WTC11 (cell line): ENCODE data around the gene FAR2. TPM values are rescaled to one million over a fixed set of nuclear protein-coding genes. Genes with fewer than 3 reads are reported as not detected.

Experiments
- ATAC-seq: fragments of 200-7000 bp; cut with Tn5 transposase; 2 replicates; pipeline ENCODE4 v1.10.0; 2021; ENCODE audit warnings: mild to moderate bottlenecking, moderate library complexity
- CTCF ChIA-PET: fragments of 300-600 bp; sonication (Branson Sonifier 250); formaldehyde crosslinking; loops from one replicate; lab custom pipeline; 2021; ENCODE audit warnings: antibody characterized with exemption; lab: Charles Lee
- POLR2A ChIA-PET: fragments of 350-600 bp; sonication (Branson Sonifier 250); formaldehyde crosslinking; loops from one replicate; lab custom pipeline; 2021; ENCODE audit warnings: antibody characterized with exemption; lab: Charles Lee
- DNase-seq: peaks from one replicate; pipeline ENCODE4 v3.0.0; 2021; ENCODE audit warnings: low spot score
- H3K27ac Mint-ChIP-seq: 2 replicates; pipeline ENCODE4 v1.8.0; 2021; ENCODE audit warnings: mixed read lengths
- H3K27me3 Mint-ChIP-seq: 2 replicates; pipeline ENCODE4 v1.8.0; 2021; ENCODE audit warnings: low read depth, mild to moderate bottlenecking, moderate library complexity, mixed read lengths
- H3K36me3 Mint-ChIP-seq: 2 replicates; pipeline ENCODE4 v1.8.0; 2021; ENCODE audit warnings: mixed read lengths
- H3K4me1 Mint-ChIP-seq: 2 replicates; pipeline ENCODE4 v1.8.0; 2022; ENCODE audit warnings: mixed read lengths
- H3K4me3 Mint-ChIP-seq: 2 replicates; pipeline ENCODE4 v1.8.0; 2021; ENCODE audit warnings: mild to moderate bottlenecking, moderate library complexity, mixed read lengths
- H3K9me3 Mint-ChIP-seq: 2 replicates; pipeline ENCODE4 v1.8.0; 2021; ENCODE audit warnings: mixed read lengths
- ATF1 ChIP-seq: sonication (generic); formaldehyde crosslinking; IDR thresholded peaks from 2 replicates; pipeline ENCODE4 v1.8.1; 2023; ENCODE audit warnings: mild to moderate bottlenecking, moderate library complexity, missing genetic modification reagents
- CBFB ChIP-seq: sonication (generic); formaldehyde crosslinking; IDR thresholded peaks from 2 replicates; pipeline ENCODE4 v1.8.1; 2022; ENCODE audit warnings: mild to moderate bottlenecking, low read depth, missing genetic modification reagents
- ETV6 ChIP-seq: sonication (generic); formaldehyde crosslinking; IDR thresholded peaks from 2 replicates; pipeline ENCODE4 v1.8.1; 2022; ENCODE audit warnings: mild to moderate bottlenecking, missing genetic modification reagents
- FOXJ3 ChIP-seq: sonication (generic); formaldehyde crosslinking; IDR thresholded peaks from 2 replicates; pipeline ENCODE4 v1.9.0; 2021; ENCODE audit warnings: missing genetic modification reagents, mild to moderate bottlenecking, borderline replicate concordance
- FOXK1 ChIP-seq: sonication (generic); formaldehyde crosslinking; IDR thresholded peaks from 2 replicates; pipeline ENCODE4 v1.8.0; 2022; ENCODE audit warnings: mild to moderate bottlenecking, moderate library complexity, missing genetic modification reagents
- GRHL2 ChIP-seq: fragments of 250-450 bp; sonication (Bioruptor Pico); IDR thresholded peaks from 2 replicates; pipeline ENCODE4 v1.8.0; 2022; ENCODE audit warnings: mild to moderate bottlenecking, moderate library complexity; ENCODE audit not compliant: insufficient replicate concordance, severe bottlenecking
- HMGA2 ChIP-seq: fragments of 250-450 bp; sonication (Bioruptor Pico); IDR thresholded peaks from 2 replicates; pipeline ENCODE4 v1.4.0; 2021; ENCODE audit warnings: mild to moderate bottlenecking, moderate library complexity
- MXD4 ChIP-seq: fragments of 250-450 bp; sonication (Bioruptor Pico); IDR thresholded peaks from 2 replicates; pipeline ENCODE4 v1.8.0; 2021; ENCODE audit warnings: mild to moderate bottlenecking, moderate library complexity, borderline replicate concordance
- MYBL2 ChIP-seq: sonication (generic); formaldehyde crosslinking; IDR thresholded peaks from 2 replicates; pipeline ENCODE4 v1.8.1; 2023; ENCODE audit warnings: mild to moderate bottlenecking, moderate library complexity, missing genetic modification reagents
- NR2C2 ChIP-seq: sonication (generic); formaldehyde crosslinking; IDR thresholded peaks from 2 replicates; pipeline ENCODE4 v1.8.0; 2022; ENCODE audit warnings: mild to moderate bottlenecking, missing genetic modification reagents
- TCF7 ChIP-seq: sonication (generic); formaldehyde crosslinking; IDR thresholded peaks from 2 replicates; pipeline ENCODE4 v1.8.0; 2022; ENCODE audit warnings: mild to moderate bottlenecking, low read depth, missing genetic modification reagents, moderate library complexity
- TEAD1 ChIP-seq: sonication (generic); formaldehyde crosslinking; IDR thresholded peaks from 2 replicates; pipeline ENCODE4 v1.8.0; 2022; ENCODE audit warnings: mild to moderate bottlenecking, missing genetic modification reagents
- ZNF121 ChIP-seq: sonication (generic); formaldehyde crosslinking; IDR thresholded peaks from 2 replicates; pipeline ENCODE4 v1.8.0; 2023; ENCODE audit warnings: missing genetic modification reagents
- ZNF232 ChIP-seq: sonication (generic); formaldehyde crosslinking; IDR thresholded peaks from 2 replicates; pipeline ENCODE4 v1.8.0; 2022; ENCODE audit warnings: mild to moderate bottlenecking, missing genetic modification reagents
- ZNF317 ChIP-seq: sonication (generic); formaldehyde crosslinking; IDR thresholded peaks from 2 replicates; pipeline ENCODE4 v1.8.1; 2023; ENCODE audit warnings: low read depth, mild to moderate bottlenecking, moderate library complexity, missing genetic modification reagents, borderline replicate concordance
- total RNA-seq: library from RNA; stranded (reverse); gene quantifications from 3 replicates; pipeline ENCODE4 v1.2.3, GENCODE V29; 2021
- TF ChIP-seq, protein P1 (sequence below): sonication (generic); formaldehyde crosslinking; IDR thresholded peaks from 2 replicates; pipeline ENCODE4 v1.8.1; 2023; ENCODE audit warnings: mild to moderate bottlenecking, missing genetic modification reagents
- TF ChIP-seq, protein P2 (sequence below): fragments of 250-450 bp; sonication (Bioruptor Pico); IDR thresholded peaks from 2 replicates; pipeline ENCODE4 v1.9.0; 2021; ENCODE audit warnings: mild to moderate bottlenecking
- TF ChIP-seq, protein P3 (sequence below): sonication (generic); formaldehyde crosslinking; IDR thresholded peaks from 2 replicates; pipeline ENCODE4 v1.8.1; 2023; ENCODE audit warnings: mild to moderate bottlenecking, missing genetic modification reagents, moderate library complexity
- TF ChIP-seq, protein P4 (sequence below): sonication (generic); formaldehyde crosslinking; IDR thresholded peaks from 2 replicates; pipeline ENCODE4 v1.8.1; 2022; ENCODE audit warnings: low read depth, mild to moderate bottlenecking, moderate library complexity, missing genetic modification reagents, borderline replicate concordance
- TF ChIP-seq, protein P5 (sequence below): sonication (generic); formaldehyde crosslinking; IDR thresholded peaks from 2 replicates; pipeline ENCODE4 v1.8.0; 2022; ENCODE audit warnings: mild to moderate bottlenecking, missing genetic modification reagents
- TF ChIP-seq, protein P6 (sequence below): sonication (generic); formaldehyde crosslinking; IDR thresholded peaks from 2 replicates; pipeline ENCODE4 v1.8.1; 2022; ENCODE audit warnings: low read depth, missing genetic modification reagents, borderline replicate concordance
- TF ChIP-seq, protein P7 (sequence below): sonication (generic); formaldehyde crosslinking; IDR thresholded peaks from 2 replicates; pipeline ENCODE4 v1.8.0; 2022; ENCODE audit warnings: mild to moderate bottlenecking, missing genetic modification reagents
- TF ChIP-seq, protein P8 (sequence below): fragments of 250-450 bp; sonication (Bioruptor Pico); IDR thresholded peaks from 2 replicates; pipeline ENCODE4 v1.9.0; 2021; ENCODE audit warnings: mild to moderate bottlenecking
- TF ChIP-seq, protein P9 (sequence below): sonication (generic); formaldehyde crosslinking; IDR thresholded peaks from 2 replicates; pipeline ENCODE4 v1.8.0; 2022; ENCODE audit warnings: mild to moderate bottlenecking, missing genetic modification reagents

FAR2 gene
- total RNA-seq, 1 experiment from 2014 or later = 20.0 TPM

DNA sequence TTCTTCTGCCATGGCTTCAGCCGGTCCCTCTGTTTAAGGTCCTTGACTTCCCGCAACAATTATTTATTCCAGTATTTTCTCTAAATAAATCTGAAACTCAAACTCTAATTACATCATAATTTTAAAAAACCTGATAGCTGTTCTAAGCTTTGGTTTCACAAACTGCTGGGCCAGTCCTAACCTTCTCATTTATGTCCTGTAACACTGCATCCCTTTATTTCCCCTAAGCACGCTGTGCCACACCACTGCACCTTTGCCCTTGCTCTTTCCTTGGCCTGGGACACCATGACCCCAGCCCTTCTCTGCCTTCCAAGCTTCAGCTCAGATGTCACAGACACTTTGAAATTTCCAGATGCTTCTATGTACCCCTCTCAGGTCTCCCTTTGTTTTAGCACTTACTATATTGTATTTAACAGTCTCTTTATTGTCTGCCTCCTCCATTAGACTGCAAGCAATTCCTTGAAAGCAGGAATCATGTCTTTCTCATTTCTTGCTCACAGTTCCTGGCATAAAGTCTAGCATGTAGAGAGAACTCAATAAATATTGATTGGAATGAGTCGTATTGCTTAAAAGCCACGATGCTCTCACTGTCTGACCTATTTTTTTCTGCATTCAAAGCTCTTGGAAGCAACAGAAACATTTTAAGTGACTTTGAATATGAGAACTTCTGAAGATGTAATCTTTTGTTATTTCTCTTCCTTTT, 120.8 kb downstream of the FAR2 start (continued):
- TF ChIP-seq MYBL2 (no peak), ZNF232 (CRISPR knock-in tag) (no peak), TCF7 (CRISPR knock-in tag) (no peak), FOXK1 (CRISPR knock-in tag) (no peak), TEAD1 (CRISPR knock-in tag) (no peak), NR2C2 (no peak)
- TF ChIP-seq, protein P1, sequence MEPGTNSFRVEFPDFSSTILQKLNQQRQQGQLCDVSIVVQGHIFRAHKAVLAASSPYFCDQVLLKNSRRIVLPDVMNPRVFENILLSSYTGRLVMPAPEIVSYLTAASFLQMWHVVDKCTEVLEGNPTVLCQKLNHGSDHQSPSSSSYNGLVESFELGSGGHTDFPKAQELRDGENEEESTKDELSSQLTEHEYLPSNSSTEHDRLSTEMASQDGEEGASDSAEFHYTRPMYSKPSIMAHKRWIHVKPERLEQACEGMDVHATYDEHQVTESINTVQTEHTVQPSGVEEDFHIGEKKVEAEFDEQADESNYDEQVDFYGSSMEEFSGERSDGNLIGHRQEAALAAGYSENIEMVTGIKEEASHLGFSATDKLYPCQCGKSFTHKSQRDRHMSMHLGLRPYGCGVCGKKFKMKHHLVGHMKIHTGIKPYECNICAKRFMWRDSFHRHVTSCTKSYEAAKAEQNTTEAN (CRISPR knock-in tag) = no peak
- TF ChIP-seq, protein P2, sequence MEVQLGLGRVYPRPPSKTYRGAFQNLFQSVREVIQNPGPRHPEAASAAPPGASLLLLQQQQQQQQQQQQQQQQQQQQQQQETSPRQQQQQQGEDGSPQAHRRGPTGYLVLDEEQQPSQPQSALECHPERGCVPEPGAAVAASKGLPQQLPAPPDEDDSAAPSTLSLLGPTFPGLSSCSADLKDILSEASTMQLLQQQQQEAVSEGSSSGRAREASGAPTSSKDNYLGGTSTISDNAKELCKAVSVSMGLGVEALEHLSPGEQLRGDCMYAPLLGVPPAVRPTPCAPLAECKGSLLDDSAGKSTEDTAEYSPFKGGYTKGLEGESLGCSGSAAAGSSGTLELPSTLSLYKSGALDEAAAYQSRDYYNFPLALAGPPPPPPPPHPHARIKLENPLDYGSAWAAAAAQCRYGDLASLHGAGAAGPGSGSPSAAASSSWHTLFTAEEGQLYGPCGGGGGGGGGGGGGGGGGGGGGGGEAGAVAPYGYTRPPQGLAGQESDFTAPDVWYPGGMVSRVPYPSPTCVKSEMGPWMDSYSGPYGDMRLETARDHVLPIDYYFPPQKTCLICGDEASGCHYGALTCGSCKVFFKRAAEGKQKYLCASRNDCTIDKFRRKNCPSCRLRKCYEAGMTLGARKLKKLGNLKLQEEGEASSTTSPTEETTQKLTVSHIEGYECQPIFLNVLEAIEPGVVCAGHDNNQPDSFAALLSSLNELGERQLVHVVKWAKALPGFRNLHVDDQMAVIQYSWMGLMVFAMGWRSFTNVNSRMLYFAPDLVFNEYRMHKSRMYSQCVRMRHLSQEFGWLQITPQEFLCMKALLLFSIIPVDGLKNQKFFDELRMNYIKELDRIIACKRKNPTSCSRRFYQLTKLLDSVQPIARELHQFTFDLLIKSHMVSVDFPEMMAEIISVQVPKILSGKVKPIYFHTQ (CRISPR knock-in tag) = no peak
- TF ChIP-seq, protein P3, sequence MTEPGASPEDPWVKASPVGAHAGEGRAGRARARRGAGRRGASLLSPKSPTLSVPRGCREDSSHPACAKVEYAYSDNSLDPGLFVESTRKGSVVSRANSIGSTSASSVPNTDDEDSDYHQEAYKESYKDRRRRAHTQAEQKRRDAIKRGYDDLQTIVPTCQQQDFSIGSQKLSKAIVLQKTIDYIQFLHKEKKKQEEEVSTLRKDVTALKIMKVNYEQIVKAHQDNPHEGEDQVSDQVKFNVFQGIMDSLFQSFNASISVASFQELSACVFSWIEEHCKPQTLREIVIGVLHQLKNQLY = no peak
- TF ChIP-seq, protein P4, sequence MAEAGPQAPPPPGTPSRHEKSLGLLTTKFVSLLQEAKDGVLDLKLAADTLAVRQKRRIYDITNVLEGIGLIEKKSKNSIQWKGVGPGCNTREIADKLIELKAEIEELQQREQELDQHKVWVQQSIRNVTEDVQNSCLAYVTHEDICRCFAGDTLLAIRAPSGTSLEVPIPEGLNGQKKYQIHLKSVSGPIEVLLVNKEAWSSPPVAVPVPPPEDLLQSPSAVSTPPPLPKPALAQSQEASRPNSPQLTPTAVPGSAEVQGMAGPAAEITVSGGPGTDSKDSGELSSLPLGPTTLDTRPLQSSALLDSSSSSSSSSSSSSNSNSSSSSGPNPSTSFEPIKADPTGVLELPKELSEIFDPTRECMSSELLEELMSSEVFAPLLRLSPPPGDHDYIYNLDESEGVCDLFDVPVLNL (CRISPR knock-in tag) = no peak

DNA sequence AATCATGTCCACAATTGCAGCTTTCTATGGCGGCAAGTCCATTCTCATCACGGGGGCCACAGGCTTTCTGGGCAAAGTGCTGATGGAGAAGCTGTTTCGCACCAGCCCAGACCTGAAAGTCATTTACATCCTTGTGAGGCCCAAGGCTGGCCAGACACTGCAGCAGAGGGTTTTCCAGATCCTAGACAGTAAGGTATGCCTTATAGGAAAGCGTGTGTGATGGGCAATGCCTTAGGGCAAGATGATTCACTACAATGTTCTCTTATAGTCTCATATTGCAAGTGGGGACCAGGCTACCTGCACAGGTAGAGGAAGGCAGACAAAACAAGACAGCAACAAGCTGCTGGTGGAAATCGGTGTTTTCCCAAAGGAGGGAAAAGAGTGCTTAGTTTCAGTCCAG, 121.4 kb downstream of the FAR2 start:
- no peak for TF ChIP-seq FOXJ3 (CRISPR knock-in tag)
- no peak for TF ChIP-seq MXD4 (CRISPR knock-in tag)
- TF ChIP-seq HMGA2 (CRISPR knock-in tag) = no peak
- TF ChIP-seq ETV6 (CRISPR knock-in tag) = no peak
- TF ChIP-seq, protein P1 (CRISPR knock-in tag) = no peak
- no peak for TF ChIP-seq MYBL2
- TF ChIP-seq, protein P5, sequence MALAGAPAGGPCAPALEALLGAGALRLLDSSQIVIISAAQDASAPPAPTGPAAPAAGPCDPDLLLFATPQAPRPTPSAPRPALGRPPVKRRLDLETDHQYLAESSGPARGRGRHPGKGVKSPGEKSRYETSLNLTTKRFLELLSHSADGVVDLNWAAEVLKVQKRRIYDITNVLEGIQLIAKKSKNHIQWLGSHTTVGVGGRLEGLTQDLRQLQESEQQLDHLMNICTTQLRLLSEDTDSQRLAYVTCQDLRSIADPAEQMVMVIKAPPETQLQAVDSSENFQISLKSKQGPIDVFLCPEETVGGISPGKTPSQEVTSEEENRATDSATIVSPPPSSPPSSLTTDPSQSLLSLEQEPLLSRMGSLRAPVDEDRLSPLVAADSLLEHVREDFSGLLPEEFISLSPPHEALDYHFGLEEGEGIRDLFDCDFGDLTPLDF = no peak
- TF ChIP-seq, protein P6, sequence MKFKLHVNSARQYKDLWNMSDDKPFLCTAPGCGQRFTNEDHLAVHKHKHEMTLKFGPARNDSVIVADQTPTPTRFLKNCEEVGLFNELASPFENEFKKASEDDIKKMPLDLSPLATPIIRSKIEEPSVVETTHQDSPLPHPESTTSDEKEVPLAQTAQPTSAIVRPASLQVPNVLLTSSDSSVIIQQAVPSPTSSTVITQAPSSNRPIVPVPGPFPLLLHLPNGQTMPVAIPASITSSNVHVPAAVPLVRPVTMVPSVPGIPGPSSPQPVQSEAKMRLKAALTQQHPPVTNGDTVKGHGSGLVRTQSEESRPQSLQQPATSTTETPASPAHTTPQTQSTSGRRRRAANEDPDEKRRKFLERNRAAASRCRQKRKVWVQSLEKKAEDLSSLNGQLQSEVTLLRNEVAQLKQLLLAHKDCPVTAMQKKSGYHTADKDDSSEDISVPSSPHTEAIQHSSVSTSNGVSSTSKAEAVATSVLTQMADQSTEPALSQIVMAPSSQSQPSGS (CRISPR knock-in tag) = no peak
- no peak for TF ChIP-seq CBFB (CRISPR knock-in tag)
- no peak for TF ChIP-seq ZNF317 (CRISPR knock-in tag)
- TF ChIP-seq, protein P7, sequence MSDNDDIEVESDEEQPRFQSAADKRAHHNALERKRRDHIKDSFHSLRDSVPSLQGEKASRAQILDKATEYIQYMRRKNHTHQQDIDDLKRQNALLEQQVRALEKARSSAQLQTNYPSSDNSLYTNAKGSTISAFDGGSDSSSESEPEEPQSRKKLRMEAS (CRISPR knock-in tag) = no peak
- TF ChIP-seq, protein P8, sequence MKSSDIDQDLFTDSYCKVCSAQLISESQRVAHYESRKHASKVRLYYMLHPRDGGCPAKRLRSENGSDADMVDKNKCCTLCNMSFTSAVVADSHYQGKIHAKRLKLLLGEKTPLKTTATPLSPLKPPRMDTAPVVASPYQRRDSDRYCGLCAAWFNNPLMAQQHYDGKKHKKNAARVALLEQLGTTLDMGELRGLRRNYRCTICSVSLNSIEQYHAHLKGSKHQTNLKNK = no peak
- TF ChIP-seq, protein P9, sequence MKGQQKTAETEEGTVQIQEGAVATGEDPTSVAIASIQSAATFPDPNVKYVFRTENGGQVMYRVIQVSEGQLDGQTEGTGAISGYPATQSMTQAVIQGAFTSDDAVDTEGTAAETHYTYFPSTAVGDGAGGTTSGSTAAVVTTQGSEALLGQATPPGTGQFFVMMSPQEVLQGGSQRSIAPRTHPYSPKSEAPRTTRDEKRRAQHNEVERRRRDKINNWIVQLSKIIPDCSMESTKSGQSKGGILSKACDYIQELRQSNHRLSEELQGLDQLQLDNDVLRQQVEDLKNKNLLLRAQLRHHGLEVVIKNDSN (CRISPR knock-in tag) = no peak
- no peak for TF ChIP-seq GRHL2 (CRISPR knock-in tag)
- no peak for TF ChIP-seq ATF1 (CRISPR knock-in tag)
- TF ChIP-seq ZNF121 (CRISPR knock-in tag) = no peak
- H3K4me1 Mint-ChIP-seq = peaks cover 17% of the 10 kb centered on the region
- no peak overlapping the region for H3K4me3 Mint-ChIP-seq
- H3K27ac Mint-ChIP-seq = no peak overlapping the region
- no peaks in the 10 kb centered on the region for H3K27me3 Mint-ChIP-seq
- ChIA-PET CTCF (no interaction called here), POLR2A (no interaction called here)
- peaks cover 20% of the 10 kb centered on the region for H3K36me3 Mint-ChIP-seq
- DNase-seq = no peak
- H3K9me3 Mint-ChIP-seq = peaks cover 12% of the 10 kb centered on the region
- ATAC-seq = no peak
